Hepatocyte (in vitro differentiated cells): Measurements from ENCODE around the gene PLPP4. TPM values are rescaled to one million over a fixed set of nuclear protein-coding genes. Genes with fewer than 3 reads are reported as not detected.

Source experiments
- DNase-seq: peaks from one replicate; pipeline ENCODE4 v3.0.0-alpha.2; 2016; ENCODE audit warnings: low spot score
- H2AFZ ChIP-seq: fragments of 200-600 bp; sonication (generic); 2 replicates; pipeline ENCODE4 v1.6.0; 2016; ENCODE audit warnings: antibody characterized with exemption, mild to moderate bottlenecking
- H3K27ac ChIP-seq: fragments of 200-600 bp; sonication (generic); 2 replicates; pipeline ENCODE4 v1.5.1; 2016; ENCODE audit warnings: mild to moderate bottlenecking
- H3K27me3 ChIP-seq: fragments of 200-600 bp; sonication (generic); 2 replicates; pipeline ENCODE4 v1.6.1; 2016
- H3K36me3 ChIP-seq: fragments of 200-600 bp; sonication (generic); replicated peaks from 2 replicates; pipeline ENCODE4 v1.5.1; 2016; ENCODE audit warnings: low read depth; ENCODE audit not compliant: insufficient read depth
- H3K4me1 ChIP-seq: fragments of 200-600 bp; sonication (generic); 2 replicates; pipeline ENCODE4 v1.5.1; 2016; ENCODE audit warnings: mild to moderate bottlenecking, moderate library complexity; ENCODE audit not compliant: insufficient read depth
- H3K4me2 ChIP-seq: fragments of 200-600 bp; sonication (generic); 2 replicates; pipeline ENCODE4 v1.6.0; 2016
- H3K4me3 ChIP-seq: fragments of 200-600 bp; sonication (generic); 2 replicates; pipeline ENCODE4 v1.5.1; 2016; ENCODE audit warnings: mild to moderate bottlenecking
- H3K79me2 ChIP-seq: fragments of 200-600 bp; sonication (generic); 2 replicates; pipeline ENCODE4 v1.6.0; 2017; ENCODE audit warnings: mild to moderate bottlenecking
- H3K9me2 ChIP-seq: fragments of 200-600 bp; sonication (generic); replicated peaks from 2 replicates; pipeline ENCODE4 v1.6.0; 2017; ENCODE audit warnings: mild to moderate bottlenecking; ENCODE audit not compliant: insufficient read depth
- H3K9me3 ChIP-seq: fragments of 200-600 bp; sonication (generic); 2 replicates; pipeline ENCODE4 v1.5.1; 2016; ENCODE audit warnings: low read depth, mild to moderate bottlenecking
- H4K20me1 ChIP-seq: fragments of 200-600 bp; sonication (generic); 2 replicates; pipeline ENCODE4 v1.6.0; 2016; ENCODE audit warnings: mild to moderate bottlenecking; ENCODE audit not compliant: insufficient read depth, poor library complexity, severe bottlenecking
- EZH2 ChIP-seq: fragments of 200-600 bp; sonication (generic); IDR thresholded peaks from 2 replicates; pipeline ENCODE4 v1.6.1; 2016; ENCODE audit warnings: antibody characterized with exemption, mild to moderate bottlenecking, borderline replicate concordance
- EZH2phosphoT487 ChIP-seq: fragments of 200-600 bp; sonication (generic); IDR thresholded peaks from one replicate; pipeline ENCODE4 v1.6.1; 2018; ENCODE audit warnings: antibody characterized with exemption, mild to moderate bottlenecking, low read depth, moderate library complexity; ENCODE audit not compliant: unreplicated experiment, severe bottlenecking
- WGBS: methylation state at CpG from one replicate; pipeline ENCODE4 v1.1.6; 2016; ENCODE audit warnings: low lambda C conversion rate; ENCODE audit errors: missing lambda C conversion rate; 5-methylcytosine and 5-hydroxymethylcytosine counted together
- polyA plus RNA-seq: library from polyadenylated mRNA; unstranded; fragments of >200 nt; fragmentation: Nextera tagmentation; extraction: Ambion mirVana; gene quantifications from 2 replicates; pipeline ENCODE4 v1.2.1, GENCODE V29; 2016
- total RNA-seq: library from RNA; depleted of rRNA; stranded (reverse); fragments of >200 nt; gene quantifications from 2 replicates; pipeline ENCODE4 v1.2.3, GENCODE V29; 2014
- TF ChIP-seq, protein P1 (sequence below): fragments of 200-600 bp; sonication (generic); IDR thresholded peaks from 2 replicates; pipeline ENCODE4 v1.5.1; 2016; ENCODE audit warnings: antibody characterized with exemption, mild to moderate bottlenecking; ENCODE audit not compliant: poor library complexity

The PLPP4 gene
- total and polyA plus RNA-seq, 2 experiments from 2014 or later, result 3.4 to 10.8 TPM

- no peak overlapping the region for H3K4me2 ChIP-seq
- TF ChIP-seq, protein P1, sequence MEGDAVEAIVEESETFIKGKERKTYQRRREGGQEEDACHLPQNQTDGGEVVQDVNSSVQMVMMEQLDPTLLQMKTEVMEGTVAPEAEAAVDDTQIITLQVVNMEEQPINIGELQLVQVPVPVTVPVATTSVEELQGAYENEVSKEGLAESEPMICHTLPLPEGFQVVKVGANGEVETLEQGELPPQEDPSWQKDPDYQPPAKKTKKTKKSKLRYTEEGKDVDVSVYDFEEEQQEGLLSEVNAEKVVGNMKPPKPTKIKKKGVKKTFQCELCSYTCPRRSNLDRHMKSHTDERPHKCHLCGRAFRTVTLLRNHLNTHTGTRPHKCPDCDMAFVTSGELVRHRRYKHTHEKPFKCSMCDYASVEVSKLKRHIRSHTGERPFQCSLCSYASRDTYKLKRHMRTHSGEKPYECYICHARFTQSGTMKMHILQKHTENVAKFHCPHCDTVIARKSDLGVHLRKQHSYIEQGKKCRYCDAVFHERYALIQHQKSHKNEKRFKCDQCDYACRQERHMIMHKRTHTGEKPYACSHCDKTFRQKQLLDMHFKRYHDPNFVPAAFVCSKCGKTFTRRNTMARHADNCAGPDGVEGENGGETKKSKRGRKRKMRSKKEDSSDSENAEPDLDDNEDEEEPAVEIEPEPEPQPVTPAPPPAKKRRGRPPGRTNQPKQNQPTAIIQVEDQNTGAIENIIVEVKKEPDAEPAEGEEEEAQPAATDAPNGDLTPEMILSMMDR, result no peak
- no peak for TF ChIP-seq EZH2phosphoT487
- TF ChIP-seq EZH2, result no peak
- no peak overlapping the region for H3K4me3 ChIP-seq
- H3K79me2 ChIP-seq, result no peaks in the 10 kb centered on the region
- no peaks in the 10 kb centered on the region for H4K20me1 ChIP-seq
- no peaks in the 10 kb centered on the region for H3K27me3 ChIP-seq
- H3K9me2 ChIP-seq, result no peaks in the 10 kb centered on the region
- no peaks in the 10 kb centered on the region for H3K4me1 ChIP-seq
- H3K36me3 ChIP-seq, result no peaks in the 10 kb centered on the region
- H3K27ac ChIP-seq, result no peak overlapping the region
- no peak for DNase-seq
- H2AFZ ChIP-seq, result no peak overlapping the region
- no peaks in the 10 kb centered on the region for H3K9me3 ChIP-seq
- 73% methylated on average over 3 of the region's 3 CpGs for WGBS
Observed at GRCh38 chr10:120505056-120505455, 48.0 kb downstream of the PLPP4 start.

DNA sequence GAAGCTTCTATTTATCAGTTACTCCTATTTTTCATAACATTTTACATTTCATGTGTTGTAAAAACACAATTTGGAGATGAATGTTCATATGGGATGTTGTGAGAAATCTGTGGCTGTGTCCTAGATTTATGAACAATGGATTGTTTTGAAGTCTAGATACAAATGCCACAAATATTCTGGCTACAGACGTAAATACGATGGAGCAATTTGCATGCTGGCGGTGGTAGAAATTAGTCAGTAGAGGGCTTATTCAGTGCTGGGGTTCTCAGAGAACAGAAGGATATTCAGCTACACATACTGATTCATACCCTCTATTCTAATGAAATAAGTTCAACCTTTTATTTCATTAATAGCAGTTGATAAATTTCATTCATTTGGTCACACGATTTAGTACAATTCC is 48.8 kb downstream of the PLPP4 start:
- no peak for DNase-seq
- H3K9me3 ChIP-seq, result no peaks in the 10 kb centered on the region
- no peak overlapping the region for H3K27ac ChIP-seq
- no peak overlapping the region for H2AFZ ChIP-seq
- H4K20me1 ChIP-seq, result no peaks in the 10 kb centered on the region
- WGBS, result 83% methylated on average over 4 of the region's 4 CpGs
- no peaks in the 10 kb centered on the region for H3K79me2 ChIP-seq
- H3K4me1 ChIP-seq, result no peaks in the 10 kb centered on the region
- no peaks in the 10 kb centered on the region for H3K9me2 ChIP-seq
- no peaks in the 10 kb centered on the region for H3K27me3 ChIP-seq
- no peaks in the 10 kb centered on the region for H3K36me3 ChIP-seq
- H3K4me3 ChIP-seq, result no peak overlapping the region
- H3K4me2 ChIP-seq, result no peak overlapping the region
- TF ChIP-seq EZH2 (no peak), EZH2phosphoT487 (no peak)
- TF ChIP-seq, protein P1, result no peak

GRCh38 chr10:120506674-120507073 is 49.6 kb downstream of the PLPP4 start:
- WGBS, result 87% methylated on average over 3 of the region's 3 CpGs
- Histone ChIP-seq H4K20me1 (no peaks in the 10 kb centered on the region), H2AFZ (no peak overlapping the region), H3K9me2 (no peaks in the 10 kb centered on the region), H3K36me3 (no peaks in the 10 kb centered on the region), H3K4me3 (no peak overlapping the region), H3K4me2 (no peak overlapping the region), H3K79me2 (no peaks in the 10 kb centered on the region), H3K4me1 (no peaks in the 10 kb centered on the region), H3K27me3 (no peaks in the 10 kb centered on the region), H3K9me3 (no peaks in the 10 kb centered on the region), H3K27ac (no peak overlapping the region)
- no peak for DNase-seq
- TF ChIP-seq, protein P1, result no peak
- TF ChIP-seq EZH2 (no peak), EZH2phosphoT487 (no peak)

GRCh38 chr10:120507175-120507574 is 50.1 kb downstream of the PLPP4 start:
- Histone ChIP-seq H4K20me1 (no peaks in the 10 kb centered on the region), H3K79me2 (no peaks in the 10 kb centered on the region), H3K36me3 (no peaks in the 10 kb centered on the region), H3K27me3 (no peaks in the 10 kb centered on the region), H2AFZ (no peak overlapping the region), H3K4me2 (no peak overlapping the region), H3K9me2 (no peaks in the 10 kb centered on the region), H3K27ac (no peak overlapping the region), H3K4me1 (no peaks in the 10 kb centered on the region), H3K4me3 (no peak overlapping the region), H3K9me3 (no peaks in the 10 kb centered on the region)
- no peak for DNase-seq
- 66% methylated on average over 1 of the region's 1 CpG for WGBS
- TF ChIP-seq EZH2, result no peak
- TF ChIP-seq EZH2phosphoT487, result no peak
- TF ChIP-seq, protein P1, result no peak
